ENCODE measurements around the gene RRM2.

DNA sequence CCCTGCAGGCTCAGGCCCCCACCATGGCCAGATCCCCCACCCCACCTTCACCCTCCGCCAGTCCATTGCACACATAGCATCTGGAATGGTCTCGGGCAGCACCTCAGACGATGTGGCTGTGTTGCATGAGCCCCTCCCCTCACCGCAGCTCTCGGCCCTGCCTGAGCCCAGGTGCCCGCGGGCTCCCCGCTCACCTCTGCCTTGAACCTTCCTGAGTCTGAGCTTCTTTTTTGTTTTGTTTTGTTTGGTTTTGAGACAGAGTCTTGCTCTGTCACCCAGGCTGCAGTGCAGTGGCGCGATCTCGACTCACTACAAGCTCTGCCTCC lies 20.1 kb downstream of the RRM2 start:
- TF ChIP-seq, protein P1, sequence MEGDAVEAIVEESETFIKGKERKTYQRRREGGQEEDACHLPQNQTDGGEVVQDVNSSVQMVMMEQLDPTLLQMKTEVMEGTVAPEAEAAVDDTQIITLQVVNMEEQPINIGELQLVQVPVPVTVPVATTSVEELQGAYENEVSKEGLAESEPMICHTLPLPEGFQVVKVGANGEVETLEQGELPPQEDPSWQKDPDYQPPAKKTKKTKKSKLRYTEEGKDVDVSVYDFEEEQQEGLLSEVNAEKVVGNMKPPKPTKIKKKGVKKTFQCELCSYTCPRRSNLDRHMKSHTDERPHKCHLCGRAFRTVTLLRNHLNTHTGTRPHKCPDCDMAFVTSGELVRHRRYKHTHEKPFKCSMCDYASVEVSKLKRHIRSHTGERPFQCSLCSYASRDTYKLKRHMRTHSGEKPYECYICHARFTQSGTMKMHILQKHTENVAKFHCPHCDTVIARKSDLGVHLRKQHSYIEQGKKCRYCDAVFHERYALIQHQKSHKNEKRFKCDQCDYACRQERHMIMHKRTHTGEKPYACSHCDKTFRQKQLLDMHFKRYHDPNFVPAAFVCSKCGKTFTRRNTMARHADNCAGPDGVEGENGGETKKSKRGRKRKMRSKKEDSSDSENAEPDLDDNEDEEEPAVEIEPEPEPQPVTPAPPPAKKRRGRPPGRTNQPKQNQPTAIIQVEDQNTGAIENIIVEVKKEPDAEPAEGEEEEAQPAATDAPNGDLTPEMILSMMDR (IDR thresholded peaks at IDR 0.05): no peak
- TF ChIP-seq POLR2A (IDR thresholded peaks at IDR 0.05) (no peak), POLR2AphosphoS5 (IDR thresholded peaks at IDR 0.05) (no peak), EP300 (IDR thresholded peaks at IDR 0.05) (no peak)

Data from upper lobe of left lung (tissue), 4 donors.